WTC11 (cell line): ENCODE measurements around the gene REEP6. TPM values are rescaled to one million over a fixed set of nuclear protein-coding genes. Genes with fewer than 3 reads are reported as not detected.
A peak's percentile ranks its signal among the peaks of the same experiment; 100 is the strongest.

Source experiments
- ATAC-seq: fragments of 200-7000 bp; cut with Tn5 transposase; 2 replicates; pipeline ENCODE4 v1.10.0; 2021; ENCODE audit warnings: mild to moderate bottlenecking, moderate library complexity
- CTCF ChIA-PET: fragments of 300-600 bp; sonication (Branson Sonifier 250); formaldehyde crosslinking; loops from one replicate; lab custom pipeline; 2021; ENCODE audit warnings: antibody characterized with exemption; lab: Charles Lee
- POLR2A ChIA-PET: fragments of 350-600 bp; sonication (Branson Sonifier 250); formaldehyde crosslinking; loops from one replicate; lab custom pipeline; 2021; ENCODE audit warnings: antibody characterized with exemption; lab: Charles Lee
- DNase-seq: peaks from one replicate; pipeline ENCODE4 v3.0.0; 2021; ENCODE audit warnings: low spot score
- H3K27ac Mint-ChIP-seq: 2 replicates; pipeline ENCODE4 v1.8.0; 2021; ENCODE audit warnings: mixed read lengths
- H3K27me3 Mint-ChIP-seq: 2 replicates; pipeline ENCODE4 v1.8.0; 2021; ENCODE audit warnings: low read depth, mild to moderate bottlenecking, moderate library complexity, mixed read lengths
- H3K36me3 Mint-ChIP-seq: 2 replicates; pipeline ENCODE4 v1.8.0; 2021; ENCODE audit warnings: mixed read lengths
- H3K4me1 Mint-ChIP-seq: 2 replicates; pipeline ENCODE4 v1.8.0; 2022; ENCODE audit warnings: mixed read lengths
- H3K4me3 Mint-ChIP-seq: 2 replicates; pipeline ENCODE4 v1.8.0; 2021; ENCODE audit warnings: mild to moderate bottlenecking, moderate library complexity, mixed read lengths
- H3K9me3 Mint-ChIP-seq: 2 replicates; pipeline ENCODE4 v1.8.0; 2021; ENCODE audit warnings: mixed read lengths
- ATF3 ChIP-seq: sonication (generic); formaldehyde crosslinking; conservative IDR thresholded peaks from 2 replicates; pipeline ENCODE4 v1.8.1; 2022; ENCODE audit warnings: mild to moderate bottlenecking, missing genetic modification reagents
- FOXJ3 ChIP-seq: sonication (generic); formaldehyde crosslinking; IDR thresholded peaks from 2 replicates; pipeline ENCODE4 v1.9.0; 2021; ENCODE audit warnings: missing genetic modification reagents, mild to moderate bottlenecking, borderline replicate concordance
- GRHL2 ChIP-seq: fragments of 250-450 bp; sonication (Bioruptor Pico); IDR thresholded peaks from 2 replicates; pipeline ENCODE4 v1.8.0; 2022; ENCODE audit warnings: mild to moderate bottlenecking, moderate library complexity; ENCODE audit not compliant: insufficient replicate concordance, severe bottlenecking
- JAZF1 ChIP-seq: fragments of 250-450 bp; sonication (Bioruptor Pico); IDR thresholded peaks from 2 replicates; pipeline ENCODE4 v1.9.0; 2021; ENCODE audit warnings: moderate library complexity, mild to moderate bottlenecking, inconsistent platforms
- JUN ChIP-seq: sonication (generic); formaldehyde crosslinking; IDR thresholded peaks from 2 replicates; pipeline ENCODE4 v1.8.0; 2023; ENCODE audit warnings: mild to moderate bottlenecking, missing genetic modification reagents
- KAT7 ChIP-seq: sonication (generic); formaldehyde crosslinking; IDR thresholded peaks from 2 replicates; pipeline ENCODE4 v1.8.1; 2023; ENCODE audit warnings: missing genetic modification reagents, mild to moderate bottlenecking, borderline replicate concordance
- NFATC4 ChIP-seq: fragments of 250-450 bp; sonication (Bioruptor Pico); IDR thresholded peaks from 2 replicates; pipeline ENCODE4 v1.9.0; 2021; ENCODE audit warnings: mild to moderate bottlenecking
- NFYB ChIP-seq: sonication (generic); formaldehyde crosslinking; conservative IDR thresholded peaks from 2 replicates; pipeline ENCODE4 v1.8.0; 2022; ENCODE audit warnings: low read depth, missing genetic modification reagents
- NR3C1 ChIP-seq: sonication (generic); formaldehyde crosslinking; conservative IDR thresholded peaks from 2 replicates; pipeline ENCODE4 v1.8.1; 2023; ENCODE audit warnings: low read depth, mild to moderate bottlenecking, missing genetic modification reagents
- RELA ChIP-seq: sonication (generic); formaldehyde crosslinking; IDR thresholded peaks from 2 replicates; pipeline ENCODE4 v1.8.1; 2022; ENCODE audit warnings: missing genetic modification reagents, mild to moderate bottlenecking, borderline replicate concordance
- TP53 ChIP-seq: sonication (generic); formaldehyde crosslinking; IDR thresholded peaks from 2 replicates; pipeline ENCODE4 v1.8.1; 2023; ENCODE audit warnings: mild to moderate bottlenecking, missing genetic modification reagents
- ZNF121 ChIP-seq: sonication (generic); formaldehyde crosslinking; IDR thresholded peaks from 2 replicates; pipeline ENCODE4 v1.8.0; 2023; ENCODE audit warnings: missing genetic modification reagents
- ZNF263 ChIP-seq: sonication (generic); formaldehyde crosslinking; IDR thresholded peaks from 2 replicates; pipeline ENCODE4 v1.8.1; 2022; ENCODE audit warnings: low read depth, mild to moderate bottlenecking, moderate library complexity, missing genetic modification reagents
- ZNF281 ChIP-seq: sonication (generic); formaldehyde crosslinking; IDR thresholded peaks from 2 replicates; pipeline ENCODE4 v1.8.0; 2023; ENCODE audit warnings: mild to moderate bottlenecking, missing genetic modification reagents
- total RNA-seq: library from RNA; stranded (reverse); gene quantifications from 3 replicates; pipeline ENCODE4 v1.2.3, GENCODE V29; 2021
- TF ChIP-seq, protein P1 (sequence below): sonication (generic); formaldehyde crosslinking; conservative IDR thresholded peaks from 2 replicates; pipeline ENCODE4 v1.8.1; 2023; ENCODE audit warnings: mild to moderate bottlenecking, low read depth, missing genetic modification reagents, moderate library complexity
- TF ChIP-seq, protein P2 (sequence below): sonication (generic); formaldehyde crosslinking; IDR thresholded peaks from 2 replicates; pipeline ENCODE4 v1.8.1; 2022; ENCODE audit warnings: low read depth, missing genetic modification reagents, borderline replicate concordance
- TF ChIP-seq, protein P3 (sequence below): sonication (generic); formaldehyde crosslinking; IDR thresholded peaks from 2 replicates; pipeline ENCODE4 v1.8.0; 2022; ENCODE audit warnings: mild to moderate bottlenecking, missing genetic modification reagents

REEP6 gene
- total RNA-seq, 1 experiment from 2014 or later: 17.0 TPM

DNA sequence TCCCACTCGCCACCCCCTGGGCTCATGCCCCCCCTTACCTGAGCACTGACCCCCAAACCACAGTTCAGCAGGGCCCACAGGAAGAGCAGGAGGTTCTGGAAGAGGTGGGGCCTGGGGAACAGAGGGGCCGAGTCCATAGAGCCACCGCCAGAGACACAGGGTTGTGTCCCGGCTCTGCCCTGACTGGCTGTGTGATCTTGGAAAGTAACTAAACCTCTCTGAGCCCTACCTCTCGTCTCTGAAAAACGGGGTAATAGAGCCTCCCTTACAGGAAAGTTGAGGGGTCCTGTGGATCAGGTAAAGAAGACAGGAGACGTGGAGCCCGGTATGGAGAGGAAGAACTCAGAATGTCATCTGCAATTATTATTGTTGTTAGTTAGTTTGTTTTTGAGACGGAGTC, 19.8 kb downstream of the REEP6 start:
- TF ChIP-seq NR3C1: no peak
- TF ChIP-seq ZNF281 (CRISPR knock-in tag): no peak
- no peak for TF ChIP-seq KAT7 (CRISPR knock-in tag)
- no peak for TF ChIP-seq NFATC4 (CRISPR knock-in tag)
- no peak for TF ChIP-seq JUN (CRISPR knock-in tag)
- TF ChIP-seq ATF3 (CRISPR knock-in tag): no peak
- TF ChIP-seq JAZF1: no peak
- TF ChIP-seq, protein P1, sequence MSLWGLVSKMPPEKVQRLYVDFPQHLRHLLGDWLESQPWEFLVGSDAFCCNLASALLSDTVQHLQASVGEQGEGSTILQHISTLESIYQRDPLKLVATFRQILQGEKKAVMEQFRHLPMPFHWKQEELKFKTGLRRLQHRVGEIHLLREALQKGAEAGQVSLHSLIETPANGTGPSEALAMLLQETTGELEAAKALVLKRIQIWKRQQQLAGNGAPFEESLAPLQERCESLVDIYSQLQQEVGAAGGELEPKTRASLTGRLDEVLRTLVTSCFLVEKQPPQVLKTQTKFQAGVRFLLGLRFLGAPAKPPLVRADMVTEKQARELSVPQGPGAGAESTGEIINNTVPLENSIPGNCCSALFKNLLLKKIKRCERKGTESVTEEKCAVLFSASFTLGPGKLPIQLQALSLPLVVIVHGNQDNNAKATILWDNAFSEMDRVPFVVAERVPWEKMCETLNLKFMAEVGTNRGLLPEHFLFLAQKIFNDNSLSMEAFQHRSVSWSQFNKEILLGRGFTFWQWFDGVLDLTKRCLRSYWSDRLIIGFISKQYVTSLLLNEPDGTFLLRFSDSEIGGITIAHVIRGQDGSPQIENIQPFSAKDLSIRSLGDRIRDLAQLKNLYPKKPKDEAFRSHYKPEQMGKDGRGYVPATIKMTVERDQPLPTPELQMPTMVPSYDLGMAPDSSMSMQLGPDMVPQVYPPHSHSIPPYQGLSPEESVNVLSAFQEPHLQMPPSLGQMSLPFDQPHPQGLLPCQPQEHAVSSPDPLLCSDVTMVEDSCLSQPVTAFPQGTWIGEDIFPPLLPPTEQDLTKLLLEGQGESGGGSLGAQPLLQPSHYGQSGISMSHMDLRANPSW (CRISPR knock-in tag): no peak
- no peak for TF ChIP-seq NFYB (CRISPR knock-in tag)
- TF ChIP-seq ZNF121 (CRISPR knock-in tag): no peak
- TF ChIP-seq, protein P2, sequence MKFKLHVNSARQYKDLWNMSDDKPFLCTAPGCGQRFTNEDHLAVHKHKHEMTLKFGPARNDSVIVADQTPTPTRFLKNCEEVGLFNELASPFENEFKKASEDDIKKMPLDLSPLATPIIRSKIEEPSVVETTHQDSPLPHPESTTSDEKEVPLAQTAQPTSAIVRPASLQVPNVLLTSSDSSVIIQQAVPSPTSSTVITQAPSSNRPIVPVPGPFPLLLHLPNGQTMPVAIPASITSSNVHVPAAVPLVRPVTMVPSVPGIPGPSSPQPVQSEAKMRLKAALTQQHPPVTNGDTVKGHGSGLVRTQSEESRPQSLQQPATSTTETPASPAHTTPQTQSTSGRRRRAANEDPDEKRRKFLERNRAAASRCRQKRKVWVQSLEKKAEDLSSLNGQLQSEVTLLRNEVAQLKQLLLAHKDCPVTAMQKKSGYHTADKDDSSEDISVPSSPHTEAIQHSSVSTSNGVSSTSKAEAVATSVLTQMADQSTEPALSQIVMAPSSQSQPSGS (CRISPR knock-in tag): no peak
- TF ChIP-seq RELA (CRISPR knock-in tag): no peak
- no peak for TF ChIP-seq GRHL2
- no peak for DNase-seq
- CTCF ChIA-PET: no interaction called here
- no peak for ATAC-seq
- POLR2A ChIA-PET: no interaction called here
- Mint-ChIP-seq H3K4me1 (no peaks in the 10 kb centered on the region), H3K36me3 (no peaks in the 10 kb centered on the region), H3K4me3 (no peak overlapping the region), H3K27me3 (peaks cover 50% of the 10 kb centered on the region), H3K9me3 (no peaks in the 10 kb centered on the region), H3K27ac (no peak overlapping the region)

- H3K4me1 Mint-ChIP-seq: no peaks in the 10 kb centered on the region
- ATAC-seq (no peak), DNase-seq (no peak)
- peaks cover 46% of the 10 kb centered on the region for H3K27me3 Mint-ChIP-seq
- peak overlapping the region; percentile 57 for H3K4me3 Mint-ChIP-seq
- ChIA-PET POLR2A (interaction anchor here (0.7 kb wide), 1 partner anchor 21 kb away, joined by 3 read pairs; the partner anchor contains the start of gene PCSK4), CTCF (interaction anchor here (1.2 kb wide), 1 partner anchor 34 kb away, joined by 4 read pairs; no protein-coding TSS in a partner anchor)
- no peak overlapping the region for H3K27ac Mint-ChIP-seq
- H3K36me3 Mint-ChIP-seq: no peaks in the 10 kb centered on the region
- H3K9me3 Mint-ChIP-seq: peaks cover 4% of the 10 kb centered on the region
- no peak for TF ChIP-seq ZNF263 (CRISPR knock-in tag)
- no peak for TF ChIP-seq ATF3 (CRISPR knock-in tag)
- TF ChIP-seq ZNF281 (CRISPR knock-in tag): no peak
- no peak for TF ChIP-seq TP53 (CRISPR knock-in tag)
- TF ChIP-seq, protein P3, sequence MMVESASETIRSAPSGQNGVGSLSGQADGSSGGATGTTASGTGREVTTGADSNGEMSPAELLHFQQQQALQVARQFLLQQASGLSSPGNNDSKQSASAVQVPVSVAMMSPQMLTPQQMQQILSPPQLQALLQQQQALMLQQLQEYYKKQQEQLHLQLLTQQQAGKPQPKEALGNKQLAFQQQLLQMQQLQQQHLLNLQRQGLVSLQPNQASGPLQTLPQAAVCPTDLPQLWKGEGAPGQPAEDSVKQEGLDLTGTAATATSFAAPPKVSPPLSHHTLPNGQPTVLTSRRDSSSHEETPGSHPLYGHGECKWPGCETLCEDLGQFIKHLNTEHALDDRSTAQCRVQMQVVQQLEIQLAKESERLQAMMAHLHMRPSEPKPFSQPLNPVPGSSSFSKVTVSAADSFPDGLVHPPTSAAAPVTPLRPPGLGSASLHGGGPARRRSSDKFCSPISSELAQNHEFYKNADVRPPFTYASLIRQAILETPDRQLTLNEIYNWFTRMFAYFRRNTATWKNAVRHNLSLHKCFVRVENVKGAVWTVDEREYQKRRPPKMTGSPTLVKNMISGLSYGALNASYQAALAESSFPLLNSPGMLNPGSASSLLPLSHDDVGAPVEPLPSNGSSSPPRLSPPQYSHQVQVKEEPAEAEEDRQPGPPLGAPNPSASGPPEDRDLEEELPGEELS (CRISPR knock-in tag): no peak
- no peak for TF ChIP-seq NR3C1
- no peak for TF ChIP-seq FOXJ3 (CRISPR knock-in tag)
These were observed 20.6 kb downstream of the REEP6 start for GRCh38 chr19:1511318-1512317.
